Measurements from ENCODE around the gene PDE2A. TPM values are rescaled to one million over a fixed set of nuclear protein-coding genes. Genes with fewer than 3 reads are reported as not detected.
A peak's percentile ranks its signal among the peaks of the same experiment; 100 is the strongest.

The PDE2A gene
- polyA plus RNA-seq, 3 donors = 17.1 to 21.1 (median 17.9) TPM

DNA sequence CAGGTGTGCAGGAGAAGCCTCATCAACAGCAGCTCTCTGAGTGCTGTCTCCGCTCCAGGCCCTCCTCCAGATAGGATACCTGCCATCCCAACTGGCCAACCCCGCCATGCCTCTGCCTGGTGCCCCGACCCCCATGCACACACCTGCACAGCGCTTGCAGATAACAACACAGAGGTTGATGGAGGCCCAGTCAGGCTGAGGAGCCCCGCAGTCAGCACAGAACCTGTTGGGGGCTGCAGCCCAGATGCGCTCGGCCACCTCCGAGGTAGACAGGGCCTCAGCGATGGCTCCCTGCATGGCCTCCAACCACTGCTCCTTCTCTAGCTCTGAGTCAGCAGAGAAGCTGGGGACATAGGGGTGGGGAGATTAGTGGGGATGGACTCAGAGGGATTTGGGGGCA lies 32.8 kb upstream of the PDE2A start:
- DNase-seq (ENCODE audit: extremely low read depth in 1 of 11, low read depth in 9 of 11, low spot score in 4 of 11) = no peak

GRCh38 chr11:72706579-72706978 lies 32.4 kb upstream of the PDE2A start:
- DNase-seq (ENCODE audit: extremely low read depth in 1 of 11, low read depth in 9 of 11, low spot score in 4 of 11) = no peak

GRCh38 chr11:72705442-72706365 lies 31.5 kb upstream of the PDE2A start:
- no peak for DNase-seq (ENCODE audit: extremely low read depth in 1 of 11, low read depth in 9 of 11, low spot score in 4 of 11)

- no peak for DNase-seq (ENCODE audit: extremely low read depth in 1 of 11, low read depth in 9 of 11, low spot score in 4 of 11)
These were observed 30.6 kb upstream of the PDE2A start for GRCh38 chr11:72704783-72705265.

DNA sequence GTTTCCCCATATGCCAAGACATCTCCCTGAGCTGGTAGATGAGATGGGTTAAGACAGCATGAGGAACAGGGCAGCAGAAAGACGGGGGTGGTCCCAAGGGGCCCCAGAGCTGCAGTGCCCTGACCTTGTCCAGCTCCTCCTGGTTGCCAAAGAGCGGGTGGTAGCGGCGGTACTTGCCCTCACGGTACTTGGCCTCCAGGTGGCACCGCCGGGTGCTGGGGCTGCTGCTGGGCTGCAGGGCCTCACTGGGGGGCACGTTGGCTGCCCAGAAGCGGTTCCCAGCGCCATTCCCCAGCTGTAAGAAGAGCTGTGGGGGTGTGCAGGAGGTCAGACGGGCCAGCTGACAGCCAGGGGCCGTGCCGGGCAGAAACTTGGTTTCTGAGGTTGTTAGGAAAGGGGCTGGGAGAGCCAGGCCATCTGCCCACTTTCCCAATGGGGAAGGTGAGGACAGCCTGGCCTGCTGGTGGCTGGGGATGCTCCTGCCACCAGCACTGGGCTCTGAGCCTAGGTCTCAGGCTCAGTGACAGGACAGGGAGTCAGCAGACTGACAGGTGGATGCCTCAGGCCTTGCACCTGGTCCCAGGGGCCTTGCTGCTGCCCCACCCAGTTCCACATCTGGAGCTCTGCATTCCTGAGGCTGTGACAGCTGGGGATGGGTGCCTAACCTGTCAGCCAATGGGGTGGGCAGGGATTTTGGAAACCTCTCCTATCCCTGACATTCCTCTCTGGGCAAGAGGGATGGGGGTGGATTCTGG lies 30.0 kb upstream of the PDE2A start:
- DNase-seq (ENCODE audit: extremely low read depth in 1 of 11, low read depth in 9 of 11, low spot score in 4 of 11) = no peak

GRCh38 chr11:72703267-72704008 lies 29.2 kb upstream of the PDE2A start:
- peak in 8 of 11 donors; percentile 68 to 86 (median 76) for DNase-seq (ENCODE audit: extremely low read depth in 1 of 11, low read depth in 9 of 11, low spot score in 4 of 11)

- no peak for DNase-seq (ENCODE audit: extremely low read depth in 1 of 11, low read depth in 9 of 11, low spot score in 4 of 11)
These were observed 28.5 kb upstream of the PDE2A start for GRCh38 chr11:72702577-72703241.

GRCh38 chr11:72702096-72702495 lies 27.9 kb upstream of the PDE2A start:
- no peak for DNase-seq (ENCODE audit: extremely low read depth in 1 of 11, low read depth in 9 of 11, low spot score in 4 of 11)

GRCh38 chr11:72701466-72701865 lies 27.2 kb upstream of the PDE2A start:
- DNase-seq (ENCODE audit: extremely low read depth in 1 of 11, low read depth in 9 of 11, low spot score in 4 of 11) = no peak

GRCh38 chr11:72700146-72700545 lies 25.9 kb upstream of the PDE2A start:
- no peak for DNase-seq (ENCODE audit: extremely low read depth in 1 of 11, low read depth in 9 of 11, low spot score in 4 of 11)

DNA sequence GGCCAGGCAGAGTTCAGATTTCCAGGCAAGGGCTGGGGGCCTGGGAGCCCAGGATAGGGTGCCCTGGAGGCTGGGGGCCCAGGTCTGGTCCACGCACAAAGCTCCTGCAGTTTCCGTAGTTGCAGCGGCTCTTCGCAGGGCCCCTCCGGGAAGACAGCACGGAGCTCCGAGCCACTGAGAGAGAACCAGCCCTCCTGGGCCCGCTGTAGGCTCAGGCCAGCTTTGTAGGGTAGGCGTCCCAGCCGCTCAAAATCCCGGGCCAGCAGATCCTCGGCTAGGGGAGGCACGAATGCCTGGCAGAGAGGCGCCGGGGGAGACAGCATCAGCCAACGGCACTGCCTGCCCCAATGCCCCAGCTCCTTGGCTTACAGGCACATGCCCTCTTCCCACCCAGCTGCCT lies 23.6 kb upstream of the PDE2A start:
- DNase-seq (ENCODE audit: extremely low read depth in 1 of 11, low read depth in 9 of 11, low spot score in 4 of 11) = no peak

DNA sequence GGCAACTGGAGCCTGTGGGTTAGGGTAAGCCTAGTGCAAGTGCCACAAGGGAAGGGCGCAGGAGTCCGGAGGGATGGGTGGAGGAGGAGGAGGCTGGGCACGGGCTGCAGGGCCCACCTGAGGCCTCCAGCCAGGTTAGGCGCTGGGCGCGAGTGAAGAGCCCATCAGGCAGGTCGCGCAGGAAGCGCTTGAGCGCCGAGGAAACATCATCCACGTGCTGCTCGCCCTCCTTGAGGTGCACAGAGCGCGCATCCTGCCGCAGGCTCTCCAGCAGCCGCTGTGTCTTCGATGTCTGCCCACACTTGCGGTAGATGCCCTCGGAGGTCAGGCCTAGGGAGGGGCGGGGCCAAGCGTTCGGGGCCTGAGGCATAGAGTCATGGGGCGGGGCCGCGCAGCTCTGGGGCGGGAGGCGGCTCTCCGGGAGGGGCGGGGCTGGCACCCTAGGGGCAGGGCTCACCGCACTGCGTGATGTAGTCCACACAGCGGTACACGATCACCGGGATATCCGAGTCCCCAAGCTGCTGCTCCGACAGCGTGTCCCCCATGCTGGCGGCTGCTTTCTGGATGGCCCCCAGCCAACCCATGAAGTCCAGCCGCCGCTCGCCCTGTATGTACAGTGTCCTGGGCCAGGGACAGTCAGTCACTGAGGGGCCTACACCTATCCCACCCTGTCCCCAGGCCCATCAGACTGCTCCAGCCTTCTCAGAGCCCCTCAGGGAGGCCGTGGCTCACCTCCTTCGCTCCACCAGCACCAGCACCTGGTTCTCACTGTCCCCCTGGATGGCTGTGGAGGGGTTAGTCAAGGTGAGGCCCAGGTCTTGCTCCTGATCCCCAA lies 22.9 kb upstream of the PDE2A start:
- no peak for DNase-seq (ENCODE audit: extremely low read depth in 1 of 11, low read depth in 9 of 11, low spot score in 4 of 11)

- DNase-seq (ENCODE audit: extremely low read depth in 1 of 11, low read depth in 9 of 11, low spot score in 4 of 11) = no peak
These were observed 21.1 kb upstream of the PDE2A start for GRCh38 chr11:72695354-72695753.

DNA sequence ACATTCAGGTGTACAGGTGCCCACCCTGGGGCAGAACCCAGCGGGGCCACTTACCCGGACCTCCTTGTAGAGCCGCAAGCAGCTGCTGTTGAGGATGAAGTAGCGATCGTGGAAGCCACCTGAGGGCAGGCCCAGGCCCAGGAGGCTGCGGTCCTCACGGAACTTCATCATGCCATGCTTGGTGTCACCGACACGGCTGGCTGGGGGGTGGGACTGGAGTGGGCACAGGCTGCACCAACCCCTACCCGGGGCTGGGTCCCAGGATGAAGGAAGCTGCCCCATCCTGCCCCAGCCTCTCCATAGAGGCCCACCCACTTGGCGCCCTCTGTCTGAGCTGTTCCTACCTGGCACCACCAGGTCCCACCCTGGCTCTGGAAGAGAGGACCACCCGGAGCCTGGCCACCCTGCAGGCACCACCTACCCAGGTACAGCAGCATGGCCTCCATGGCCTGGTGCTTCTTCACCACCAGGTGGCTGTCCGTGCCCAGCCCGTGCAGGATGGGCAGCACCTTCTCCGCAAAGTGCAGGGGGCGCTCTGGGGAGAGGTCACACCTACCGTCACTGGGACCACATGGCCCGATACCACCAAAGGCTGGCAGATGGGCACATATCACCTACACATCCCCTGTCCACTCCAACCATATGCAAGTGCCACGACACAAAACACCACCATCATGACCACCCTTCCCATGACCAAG lies 19.2 kb upstream of the PDE2A start:
- DNase-seq (ENCODE audit: extremely low read depth in 1 of 11, low read depth in 9 of 11, low spot score in 4 of 11) = no peak

- DNase-seq (ENCODE audit: extremely low read depth in 1 of 11, low read depth in 9 of 11, low spot score in 4 of 11) = no peak
These were observed 18.4 kb upstream of the PDE2A start for GRCh38 chr11:72692498-72693237.

GRCh38 chr11:72690166-72690565 lies 15.9 kb upstream of the PDE2A start:
- DNase-seq (ENCODE audit: extremely low read depth in 1 of 11, low read depth in 9 of 11, low spot score in 4 of 11) = no peak

DNA sequence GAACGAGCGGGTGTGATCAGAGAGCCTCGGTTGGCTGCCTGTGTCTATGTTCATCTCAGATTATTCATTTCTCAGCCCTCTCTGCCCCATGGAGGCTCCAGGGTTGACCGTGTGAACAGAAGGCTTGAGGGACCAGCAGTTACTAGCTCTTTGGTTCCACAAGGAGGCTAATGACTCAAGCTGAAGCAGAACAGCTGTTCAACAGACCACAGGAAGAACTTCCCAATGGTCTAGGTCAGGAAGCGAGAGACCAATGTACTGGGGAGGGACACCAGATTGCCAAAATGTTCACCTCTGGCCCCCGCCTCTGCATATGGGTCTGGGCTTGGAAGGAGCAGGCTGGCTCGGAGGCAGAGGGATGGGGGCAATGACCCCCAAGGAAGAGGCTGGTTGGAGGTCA lies 14.7 kb upstream of the PDE2A start:
- DNase-seq (ENCODE audit: extremely low read depth in 1 of 11, low read depth in 9 of 11, low spot score in 4 of 11) = no peak

Measured in renal cortex interstitium (tissue), 11 donors.